ENCODE results near the gene LIPC. TPM values are rescaled to one million over a fixed set of nuclear protein-coding genes. Genes with fewer than 3 reads are reported as not detected.

LIPC gene
- total and polyA plus RNA-seq, 2 donors (not counting 1 experiment from before 2014, with no cell fraction given), result 0.82 to 4.0 TPM

DNA sequence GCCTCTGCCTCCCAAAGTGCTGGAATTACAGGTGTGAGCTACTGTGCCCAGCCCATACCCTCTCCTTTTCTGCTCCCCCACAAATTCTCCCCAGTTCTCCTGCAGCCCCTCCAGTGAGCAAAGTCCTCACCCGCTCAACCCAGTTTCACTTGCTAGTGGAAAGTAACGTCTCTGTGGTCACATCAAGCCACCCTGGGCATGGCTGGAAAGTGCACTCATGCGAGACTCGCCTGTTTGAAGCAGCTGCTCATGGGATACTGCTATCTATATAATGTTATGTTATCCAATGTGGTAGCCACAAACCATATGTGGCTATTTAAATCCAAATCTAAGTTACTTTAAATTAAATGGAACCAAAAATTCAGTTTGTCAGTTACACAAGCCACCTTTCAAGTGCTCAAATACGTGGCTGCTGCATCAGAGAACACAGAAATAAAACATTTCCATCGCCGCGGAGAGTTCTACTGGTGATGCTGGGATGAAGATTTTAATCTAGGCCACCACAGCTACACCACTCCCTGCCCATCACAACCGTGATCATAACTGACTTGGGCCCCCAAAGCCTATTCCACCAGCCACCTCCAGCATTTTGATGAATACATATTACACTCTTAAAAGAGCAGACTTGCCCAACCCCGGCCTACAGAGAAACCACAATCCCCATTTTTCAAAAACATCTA lies 119.4 kb downstream of the LIPC start:
- DNase-seq (ENCODE audit: low read depth in 2 of 2), result no peak
- Histone ChIP-seq H3K36me3 (ENCODE audit: control insufficient read depth, insufficient read depth, low read length) (no peaks in the 10 kb centered on the region), H3K27me3 (ENCODE audit: control insufficient read depth, insufficient read depth, low read length) (no peaks in the 10 kb centered on the region), H3K9me3 (ENCODE audit: control insufficient read depth, insufficient read depth, low read depth, low read length) (no peaks in the 10 kb centered on the region), H2AFZ (ENCODE audit: low read length) (no peak overlapping the region), H4K20me1 (ENCODE audit: control insufficient read depth, extremely low read depth, insufficient read depth, low read length) (no peaks in the 10 kb centered on the region), H3K79me2 (ENCODE audit: control insufficient read depth, insufficient read depth, low read length) (no peaks in the 10 kb centered on the region), H3K4me1 (ENCODE audit: control insufficient read depth, extremely low read depth, insufficient read depth, low read length) (peaks cover 29% of the 10 kb centered on the region), H3K9ac (ENCODE audit: insufficient read depth, low read length) (no peak overlapping the region), H3K4me3 (replicated peaks in 1 of 4; ENCODE audit: control extremely low read depth in 1 of 4, insufficient read depth in 1 of 4, low read depth in 3 of 4, low read length in 4 of 4) (peak overlapping the region in 1 of 4 experiments; percentile 5), H3K27ac (ENCODE audit: insufficient read depth, low read length) (no peak overlapping the region), H3K4me2 (ENCODE audit: extremely low read depth, insufficient read depth, low read length) (peak overlapping the region; percentile 60)
- TF ChIP-seq EZH2 (IDR thresholded peaks at IDR 0.05; ENCODE audit: low read length, missing control alignments) (no peak), CTCF (conservative IDR thresholded peaks at IDR 0.05 in 1 of 2, IDR thresholded peaks at IDR 0.05 in 1 of 2; ENCODE audit: low read depth in 1 of 2, low read length in 2 of 2) (no peak)

- Histone ChIP-seq H3K4me3 (replicated peaks in 1 of 4; ENCODE audit: control extremely low read depth in 1 of 4, insufficient read depth in 1 of 4, low read depth in 3 of 4, low read length in 4 of 4) (peak overlapping the region; percentile 1 to 44 (median 30)), H3K4me1 (ENCODE audit: control insufficient read depth, extremely low read depth, insufficient read depth, low read length) (peaks cover 24% of the 10 kb centered on the region), H3K79me2 (ENCODE audit: control insufficient read depth, insufficient read depth, low read length) (no peaks in the 10 kb centered on the region), H3K9me3 (ENCODE audit: control insufficient read depth, insufficient read depth, low read depth, low read length) (no peaks in the 10 kb centered on the region), H3K9ac (ENCODE audit: insufficient read depth, low read length) (peak overlapping the region; percentile 29), H4K20me1 (ENCODE audit: control insufficient read depth, extremely low read depth, insufficient read depth, low read length) (no peaks in the 10 kb centered on the region), H2AFZ (ENCODE audit: low read length) (peak overlapping the region; percentile 37), H3K36me3 (ENCODE audit: control insufficient read depth, insufficient read depth, low read length) (no peaks in the 10 kb centered on the region), H3K27ac (ENCODE audit: insufficient read depth, low read length) (peak overlapping the region; percentile 83), H3K4me2 (ENCODE audit: extremely low read depth, insufficient read depth, low read length) (peak overlapping the region; percentile 89), H3K27me3 (ENCODE audit: control insufficient read depth, insufficient read depth, low read length) (no peaks in the 10 kb centered on the region)
- DNase-seq (ENCODE audit: low read depth in 2 of 2), result peak; percentile 98
- TF ChIP-seq EZH2 (IDR thresholded peaks at IDR 0.05; ENCODE audit: low read length, missing control alignments) (no peak), CTCF (conservative IDR thresholded peaks at IDR 0.05 in 1 of 2, IDR thresholded peaks at IDR 0.05 in 1 of 2; ENCODE audit: low read depth in 1 of 2, low read length in 2 of 2) (no peak)
These were observed 120.1 kb downstream of the LIPC start for GRCh38 chr15:58551764-58552504.

- H3K4me3 ChIP-seq (replicated peaks in 1 of 4; ENCODE audit: control extremely low read depth in 1 of 4, insufficient read depth in 1 of 4, low read depth in 3 of 4, low read length in 4 of 4), result peak overlapping the region in 2 of 4 experiments; percentile 23 to 44
These were observed 120.9 kb downstream of the LIPC start for GRCh38 chr15:58552505-58553364.

More at GRCh38 chr15:58552505-58553364, 120.9 kb downstream of the LIPC start:
- TF ChIP-seq EZH2 (IDR thresholded peaks at IDR 0.05; ENCODE audit: low read length, missing control alignments) (no peak), CTCF (conservative IDR thresholded peaks at IDR 0.05 in 1 of 2, IDR thresholded peaks at IDR 0.05 in 1 of 2; ENCODE audit: low read depth in 1 of 2, low read length in 2 of 2) (no peak)
- H3K79me2 ChIP-seq (ENCODE audit: control insufficient read depth, insufficient read depth, low read length), result no peaks in the 10 kb centered on the region
- peaks cover 16% of the 10 kb centered on the region for H3K4me1 ChIP-seq (ENCODE audit: control insufficient read depth, extremely low read depth, insufficient read depth, low read length)
- H4K20me1 ChIP-seq (ENCODE audit: control insufficient read depth, extremely low read depth, insufficient read depth, low read length), result no peaks in the 10 kb centered on the region
- H2AFZ ChIP-seq (ENCODE audit: low read length), result peak overlapping the region; percentile 37
- peak; percentile 36 to 60 for DNase-seq (ENCODE audit: low read depth in 2 of 2)
- no peaks in the 10 kb centered on the region for H3K27me3 ChIP-seq (ENCODE audit: control insufficient read depth, insufficient read depth, low read length)
- no peaks in the 10 kb centered on the region for H3K9me3 ChIP-seq (ENCODE audit: control insufficient read depth, insufficient read depth, low read depth, low read length)
- H3K36me3 ChIP-seq (ENCODE audit: control insufficient read depth, insufficient read depth, low read length), result no peaks in the 10 kb centered on the region
- peak overlapping the region; percentile 89 for H3K4me2 ChIP-seq (ENCODE audit: extremely low read depth, insufficient read depth, low read length)
- H3K27ac ChIP-seq (ENCODE audit: insufficient read depth, low read length), result peak overlapping the region; percentile 83
- H3K9ac ChIP-seq (ENCODE audit: insufficient read depth, low read length), result peak overlapping the region; percentile 29
